Thoracic aorta (tissue), 2 donors: ENCODE measurements around the gene IL23A. TPM values are rescaled to one million over a fixed set of nuclear protein-coding genes. Genes with fewer than 3 reads are reported as not detected.
A peak's percentile ranks its signal among the peaks of the same experiment; 100 is the strongest.

Source experiments
- ATAC-seq: fragments of 150-250 bp; one replicate; pipeline ENCODE4 v1.8.0; 2017; ENCODE audit warnings: low read depth; ENCODE audit not compliant: insufficient number of reproducible peaks, low FRiP score
- DNase-seq: peaks from one replicate; pipeline ENCODE4 v3.0.0-alpha.2; 2020; ENCODE audit warnings: low spot score
- H3K27ac ChIP-seq, 2 donors: fragments of 200-600 bp; sonication (generic); 1 replicate in 1 of 2; 2 replicates in 1 of 2; pipeline ENCODE4 v1.5.1; 2016; ENCODE audit warnings: mild to moderate bottlenecking in 2 of 2, moderate library complexity in 2 of 2
- H3K27me3 ChIP-seq: fragments of 200-600 bp; sonication (generic); replicated peaks from 2 replicates; pipeline ENCODE4 v1.6.0; 2016; ENCODE audit warnings: mild to moderate bottlenecking; ENCODE audit not compliant: insufficient read depth
- H3K36me3 ChIP-seq: fragments of 200-600 bp; sonication (generic); one replicate; pipeline ENCODE4 v1.5.1; 2016
- H3K4me1 ChIP-seq, 2 donors: fragments of 200-600 bp; sonication (generic); 1 replicate in 1 of 2; 2 replicates in 1 of 2; pipeline versions ENCODE4 v1.5.1 to v1.6.0; 2016; ENCODE audit warnings: low read depth in 2 of 2, mild to moderate bottlenecking in 1 of 2; ENCODE audit not compliant: control insufficient read depth in 1 of 2
- H3K4me3 ChIP-seq: fragments of 200-600 bp; sonication (generic); 2 replicates; pipeline ENCODE4 v1.5.1; 2016; ENCODE audit warnings: mild to moderate bottlenecking
- H3K9me3 ChIP-seq: fragments of 200-600 bp; sonication (generic); 2 replicates; pipeline ENCODE4 v1.5.1; 2016
- total RNA-seq, 2 donors: library from RNA; depleted of rRNA; stranded (reverse); fragments of >200 nt; gene quantifications; one replicate each; pipeline versions ENCODE4 v1.1.0 to v1.2.3, GENCODE V29; 2016
- TF ChIP-seq, protein P1 (sequence below): fragments of 200-600 bp; sonication (generic); IDR thresholded peaks from one replicate; pipeline ENCODE4 v1.5.1; 2019; ENCODE audit warnings: antibody characterized with exemption

The IL23A gene
- total RNA-seq, 2 donors from 2014 or later, result not detected

DNA sequence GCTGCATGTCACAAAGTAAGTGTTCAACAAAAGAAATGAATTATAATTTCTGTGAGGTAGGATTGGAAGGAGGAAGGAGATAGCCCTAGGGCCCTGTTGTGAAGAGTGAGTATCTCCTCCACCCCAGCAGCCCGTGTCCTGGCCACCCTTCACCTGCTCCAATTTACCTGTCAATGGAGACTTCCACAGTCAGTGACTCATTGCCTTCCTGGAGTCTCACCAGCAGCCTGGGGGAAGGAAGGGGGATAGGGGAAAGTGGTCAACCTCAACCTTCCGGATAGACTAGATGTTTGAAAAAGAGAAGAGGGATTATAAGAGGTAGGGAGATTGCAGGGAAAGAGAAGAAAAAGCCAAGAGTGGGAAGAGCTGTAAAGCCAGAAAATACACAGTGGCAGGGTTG is 12.0 kb downstream of the IL23A start:
- DNase-seq (no peak), ATAC-seq (no peak)
- Histone ChIP-seq H3K4me1 (no peaks in the 10 kb centered on the region), H3K9me3 (no peaks in the 10 kb centered on the region), H3K4me3 (no peak overlapping the region), H3K27ac (no peak overlapping the region), H3K27me3 (no peaks in the 10 kb centered on the region), H3K36me3 (peaks cover 80% of the 10 kb centered on the region)
- TF ChIP-seq, protein P1, sequence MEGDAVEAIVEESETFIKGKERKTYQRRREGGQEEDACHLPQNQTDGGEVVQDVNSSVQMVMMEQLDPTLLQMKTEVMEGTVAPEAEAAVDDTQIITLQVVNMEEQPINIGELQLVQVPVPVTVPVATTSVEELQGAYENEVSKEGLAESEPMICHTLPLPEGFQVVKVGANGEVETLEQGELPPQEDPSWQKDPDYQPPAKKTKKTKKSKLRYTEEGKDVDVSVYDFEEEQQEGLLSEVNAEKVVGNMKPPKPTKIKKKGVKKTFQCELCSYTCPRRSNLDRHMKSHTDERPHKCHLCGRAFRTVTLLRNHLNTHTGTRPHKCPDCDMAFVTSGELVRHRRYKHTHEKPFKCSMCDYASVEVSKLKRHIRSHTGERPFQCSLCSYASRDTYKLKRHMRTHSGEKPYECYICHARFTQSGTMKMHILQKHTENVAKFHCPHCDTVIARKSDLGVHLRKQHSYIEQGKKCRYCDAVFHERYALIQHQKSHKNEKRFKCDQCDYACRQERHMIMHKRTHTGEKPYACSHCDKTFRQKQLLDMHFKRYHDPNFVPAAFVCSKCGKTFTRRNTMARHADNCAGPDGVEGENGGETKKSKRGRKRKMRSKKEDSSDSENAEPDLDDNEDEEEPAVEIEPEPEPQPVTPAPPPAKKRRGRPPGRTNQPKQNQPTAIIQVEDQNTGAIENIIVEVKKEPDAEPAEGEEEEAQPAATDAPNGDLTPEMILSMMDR, result no peak

DNA sequence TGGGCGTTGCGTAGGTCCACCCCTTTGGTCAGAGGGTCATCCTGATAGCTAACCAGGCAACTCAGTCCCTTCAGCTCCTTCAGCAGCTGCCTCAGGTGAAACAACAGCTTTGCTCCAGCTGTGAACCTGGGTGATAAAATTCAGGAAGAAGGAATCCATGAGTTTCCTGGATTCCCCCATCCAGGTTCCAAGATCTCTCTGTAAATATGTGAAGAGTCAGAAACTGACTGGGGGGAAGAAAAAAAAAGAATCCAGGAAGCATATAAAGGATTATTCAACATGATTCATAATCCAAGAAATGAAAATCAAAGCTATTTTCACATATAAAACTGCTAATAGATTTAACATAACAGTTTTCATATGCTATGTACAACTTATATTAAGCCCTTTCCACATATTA is 12.6 kb downstream of the IL23A start:
- Histone ChIP-seq H3K9me3 (no peaks in the 10 kb centered on the region), H3K4me1 (no peaks in the 10 kb centered on the region), H3K27ac (no peak overlapping the region), H3K36me3 (peaks cover 80% of the 10 kb centered on the region), H3K27me3 (no peaks in the 10 kb centered on the region), H3K4me3 (no peak overlapping the region)
- TF ChIP-seq, protein P1, result no peak
- DNase-seq, result no peak
- no peak for ATAC-seq

DNA sequence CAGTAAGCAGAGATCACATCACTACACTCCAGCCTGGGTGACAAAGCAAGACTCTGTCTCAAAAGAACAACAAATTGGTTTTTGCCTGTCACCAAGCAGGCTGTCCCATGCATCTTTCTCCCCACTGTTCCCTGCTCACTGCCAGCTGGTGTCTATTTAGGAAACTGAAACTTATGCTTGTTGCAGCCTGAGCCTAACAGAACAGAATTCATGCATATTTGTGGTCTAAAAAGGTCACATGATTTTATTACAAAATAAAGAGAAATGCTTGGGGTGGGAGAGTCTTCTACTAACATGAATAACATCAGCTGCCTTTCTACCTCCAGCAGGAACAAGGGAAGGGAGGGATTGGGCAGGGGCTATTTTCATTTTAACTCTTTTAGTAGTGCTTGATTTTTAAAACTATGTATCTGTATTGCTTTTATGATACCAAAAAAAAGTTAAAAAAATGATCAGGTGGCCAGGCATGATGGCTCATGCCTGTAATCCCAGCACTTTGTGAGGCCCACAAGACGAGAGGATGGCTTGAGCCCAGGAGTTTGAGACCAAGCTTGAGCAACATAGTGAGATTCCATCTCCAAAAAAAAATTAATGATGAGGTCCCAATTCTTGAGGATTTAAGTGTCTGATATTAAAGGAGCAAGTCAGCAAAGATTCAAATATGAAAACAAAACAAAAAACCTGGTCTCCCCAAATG is 20.3 kb downstream of the IL23A start:
- ATAC-seq, result no peak
- no peak for DNase-seq
- H3K4me3 ChIP-seq, result peak overlapping the region; percentile 91
- TF ChIP-seq, protein P1, result no peak
- peaks cover 10 to 29% of the 10 kb centered on the region in 2 donors for H3K4me1 ChIP-seq
- peaks cover 24% of the 10 kb centered on the region for H3K36me3 ChIP-seq
- no peaks in the 10 kb centered on the region for H3K27me3 ChIP-seq
- H3K27ac ChIP-seq, result peak overlapping the region; percentile 78 to 83
- H3K9me3 ChIP-seq, result no peaks in the 10 kb centered on the region

DNA sequence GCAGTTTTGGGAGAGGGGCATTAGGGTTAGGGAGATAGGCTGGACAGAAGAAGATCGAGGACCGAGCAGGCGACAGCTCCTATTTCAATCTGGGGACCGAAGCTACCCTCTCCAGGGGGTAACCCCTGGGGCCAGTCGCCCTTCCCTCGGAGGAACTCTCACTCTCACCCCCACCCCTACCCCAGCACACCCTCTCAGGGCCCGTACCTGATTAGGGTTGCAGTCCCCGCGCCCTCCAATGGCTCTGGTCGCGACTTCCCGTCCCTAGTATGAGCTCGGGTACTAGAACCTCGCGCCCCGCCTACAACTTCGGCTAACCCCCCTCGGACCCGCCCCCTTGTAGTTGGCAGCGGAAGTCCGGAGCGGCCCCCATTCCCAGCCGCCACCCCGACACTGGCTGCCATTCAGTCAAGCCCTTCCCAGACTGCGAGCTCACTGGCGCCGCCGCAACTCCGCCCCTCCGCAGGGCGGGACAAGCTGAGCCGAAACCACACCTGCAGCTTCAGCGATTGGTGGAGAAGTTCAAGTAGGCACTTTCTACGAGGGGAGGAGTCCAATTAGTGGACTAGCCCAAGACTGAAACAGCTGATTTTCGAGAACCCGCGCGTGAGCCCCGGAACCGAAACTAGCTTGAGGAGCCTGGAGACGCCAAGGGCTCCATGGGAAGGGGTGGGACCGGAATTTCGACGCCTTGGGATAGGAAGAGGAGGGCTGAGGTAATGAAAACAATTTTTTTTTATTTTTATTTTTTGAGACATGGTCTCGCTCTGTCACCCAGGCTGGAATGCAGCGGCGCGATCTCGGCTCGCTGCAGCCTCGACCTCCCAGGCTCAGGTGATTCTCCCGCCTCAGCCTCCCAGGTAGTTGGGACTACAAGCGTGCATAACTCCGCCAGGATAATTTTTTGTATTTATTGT is 21.4 kb downstream of the IL23A start, which contains the start of gene STAT2:
Gene STAT2, minus strand, starts transcription at position 257 of the 917 bp plus-strand sequence. CDS start 3,536 bp downstream, outside the sequence.
- peaks cover 13% of the 10 kb centered on the region for H3K36me3 ChIP-seq
- H3K27ac ChIP-seq, result peak within 1 kb of the TSS; percentile 83
- DNase-seq (peak; percentile 96), ATAC-seq (peak; percentile 100)
- H3K4me3 ChIP-seq, result peak within 1 kb of the TSS; percentile 91
- TF ChIP-seq, protein P1, result no peak
- no peaks in the 10 kb centered on the region for H3K27me3 ChIP-seq
- H3K9me3 ChIP-seq, result no peaks in the 10 kb centered on the region
- peaks cover 10 to 29% of the 10 kb centered on the region in 2 donors for H3K4me1 ChIP-seq
